HFF-Myc (cell line): ENCODE measurements around the gene IGF2R.
A peak's percentile ranks its signal among the peaks of the same experiment; 100 is the strongest.
"Not testable (repeated sequence)": the region's sequence is repeated elsewhere in the genome, so short reads cannot be mapped to it uniquely, and the experiment has no call there.

ENCODE experiments used
- DNase-seq: peaks from one replicate; pipeline ENCODE4 v3.0.0-alpha.2; 2011; ENCODE audit warnings: low read depth; ENCODE audit errors: extremely low read depth
- H3K4me3 ChIP-seq: replicated peaks from 2 replicates; pipeline ENCODE4 v1.5.1; 2011; ENCODE audit warnings: low read depth, mild to moderate bottlenecking, control low read depth, low read length
- CTCF ChIP-seq: IDR thresholded peaks from 2 replicates; pipeline ENCODE4 v1.5.1; 2012; ENCODE audit warnings: mild to moderate bottlenecking, low read depth, low read length, control low read depth; ENCODE audit errors: missing control alignments

IGF2R gene

GRCh38 chr6:160088069-160088783, 119.3 kb downstream of the IGF2R start:
- peak; percentile 78 for DNase-seq
- peak; percentile 96 for TF ChIP-seq CTCF

GRCh38 chr6:160088784-160089533, 120.1 kb downstream of the IGF2R start:
- DNase-seq = no peak
- TF ChIP-seq CTCF = no peak
- no peak overlapping the region for H3K4me3 ChIP-seq

More at GRCh38 chr6:160088069-160088783, 119.3 kb downstream of the IGF2R start:
- H3K4me3 ChIP-seq = no peak overlapping the region

DNA sequence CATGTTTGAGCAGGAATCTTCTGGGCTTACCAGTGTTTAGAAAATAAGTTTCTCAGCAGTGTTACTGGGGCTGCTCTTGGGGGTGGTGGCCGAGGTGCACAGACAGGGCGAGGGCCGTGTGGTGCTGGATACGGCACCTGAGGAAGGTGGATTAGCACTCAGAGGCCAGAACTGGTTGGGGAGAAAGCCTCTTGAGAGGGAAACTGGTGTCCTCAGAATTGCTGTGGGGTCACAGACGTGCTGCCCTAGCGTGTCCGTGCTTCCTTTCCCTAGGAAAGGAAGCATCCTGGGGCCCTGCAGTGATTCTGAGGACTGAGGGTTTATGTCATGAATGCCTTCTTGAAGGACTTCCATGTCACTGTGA, 120.6 kb downstream of the IGF2R start:
- no peak for DNase-seq
- no peak for TF ChIP-seq CTCF
- no peak overlapping the region for H3K4me3 ChIP-seq

DNA sequence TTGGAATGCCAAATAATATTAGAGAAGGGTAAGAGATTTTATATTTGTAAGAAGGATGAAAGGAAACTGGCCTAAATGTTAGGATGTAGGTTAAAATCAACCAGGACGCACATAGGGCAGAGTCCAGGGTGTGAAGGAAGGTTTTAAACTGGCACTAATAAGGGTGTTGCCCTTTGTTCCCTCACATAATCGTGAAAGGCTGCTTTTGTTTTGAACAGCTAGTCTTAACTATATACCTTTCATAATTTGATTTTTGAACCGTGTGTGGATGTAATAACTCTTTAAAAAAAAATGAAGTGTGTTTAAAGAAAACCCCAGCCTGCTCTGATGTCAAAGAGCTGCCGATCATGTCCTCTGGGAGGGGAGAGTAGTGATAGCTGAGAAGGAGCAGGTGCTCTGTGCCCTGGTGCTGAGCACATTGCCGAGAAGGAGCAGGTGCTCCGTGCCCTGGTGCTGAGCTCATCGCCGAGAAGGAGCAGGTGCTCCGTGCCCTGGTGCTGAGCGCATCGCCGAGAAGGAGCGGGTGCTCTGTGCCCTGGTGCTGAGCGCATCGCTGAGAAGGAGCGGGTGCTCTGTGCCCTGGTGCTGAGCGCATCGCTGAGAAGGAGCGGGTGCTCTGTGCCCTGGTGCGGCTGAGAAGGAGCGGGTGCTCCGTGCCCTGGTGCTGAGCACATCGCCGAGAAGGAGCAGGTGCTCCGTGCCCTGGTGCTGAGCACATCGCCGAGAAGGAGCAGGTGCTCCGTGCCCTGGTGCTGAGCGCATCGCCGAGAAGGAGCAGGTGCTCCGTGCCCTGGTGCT, 121.8 kb downstream of the IGF2R start:
- DNase-seq, H3K4me3 ChIP-seq: not testable (repeated sequence)

- not testable (repeated sequence) for DNase-seq, H3K4me3 ChIP-seq
These were observed 123.3 kb downstream of the IGF2R start for GRCh38 chr6:160092176-160092575.

DNA sequence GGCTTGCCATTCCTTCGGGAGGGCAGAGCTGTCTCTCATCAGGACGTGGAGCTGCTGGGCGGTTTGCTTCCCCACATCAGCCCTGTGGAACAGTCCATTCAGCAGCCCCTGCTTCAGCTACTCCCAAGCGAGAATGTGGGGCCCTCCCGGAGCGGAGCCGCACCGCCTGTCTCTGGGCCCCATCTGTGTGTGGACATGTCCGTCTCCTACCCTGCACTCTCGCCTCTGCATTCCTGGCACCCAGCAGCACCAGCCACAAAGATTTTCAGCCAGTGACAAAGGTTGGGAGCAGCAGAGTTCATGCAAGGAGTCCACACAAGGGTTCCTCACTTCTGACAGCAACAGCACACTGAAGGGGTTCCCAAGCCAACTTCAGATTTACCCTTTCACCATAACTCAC, 123.7 kb downstream of the IGF2R start:
- no peak for TF ChIP-seq CTCF
- DNase-seq = no peak
- H3K4me3 ChIP-seq = no peak overlapping the region

DNA sequence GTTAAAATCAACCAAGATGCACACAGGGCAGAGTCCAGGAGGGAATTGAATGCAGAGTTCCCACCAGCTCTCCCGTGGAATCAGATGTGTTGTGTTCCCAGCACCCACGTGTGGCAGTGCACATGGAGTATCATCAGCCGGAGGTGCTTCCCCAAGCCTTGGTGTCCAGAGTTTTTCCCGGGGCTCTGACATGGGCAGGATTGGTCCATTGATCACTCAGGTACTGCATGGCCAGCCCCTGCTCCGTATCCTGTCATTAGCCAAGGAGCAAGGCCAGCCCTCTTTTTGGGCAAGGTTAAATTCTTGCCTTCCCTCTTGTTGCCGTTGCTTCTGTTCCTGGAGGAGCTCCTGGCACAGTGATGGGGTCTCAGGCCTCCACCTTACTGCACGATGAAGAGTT, 124.2 kb downstream of the IGF2R start:
- H3K4me3 ChIP-seq = no peak overlapping the region
- DNase-seq = no peak
- no peak for TF ChIP-seq CTCF
